NB4 (cell line): ENCODE results near the gene INAFM1.
A peak's percentile ranks its signal among the peaks of the same experiment; 100 is the strongest.

Source experiments
- CTCF ChIP-seq: IDR thresholded peaks from one replicate; pipeline ENCODE4 v1.5.1; 2012; ENCODE audit warnings: low read depth, low read length
- POLR2A ChIP-seq: IDR thresholded peaks from 2 replicates; pipeline ENCODE4 v1.6.1; 2011; ENCODE audit warnings: mild to moderate bottlenecking; ENCODE audit not compliant: insufficient read length; ENCODE audit errors: extremely low read depth
- TF ChIP-seq, protein P1 (sequence below): IDR thresholded peaks from 2 replicates; pipeline ENCODE4 v1.6.1; 2011; ENCODE audit warnings: low read depth, low read length

DNA sequence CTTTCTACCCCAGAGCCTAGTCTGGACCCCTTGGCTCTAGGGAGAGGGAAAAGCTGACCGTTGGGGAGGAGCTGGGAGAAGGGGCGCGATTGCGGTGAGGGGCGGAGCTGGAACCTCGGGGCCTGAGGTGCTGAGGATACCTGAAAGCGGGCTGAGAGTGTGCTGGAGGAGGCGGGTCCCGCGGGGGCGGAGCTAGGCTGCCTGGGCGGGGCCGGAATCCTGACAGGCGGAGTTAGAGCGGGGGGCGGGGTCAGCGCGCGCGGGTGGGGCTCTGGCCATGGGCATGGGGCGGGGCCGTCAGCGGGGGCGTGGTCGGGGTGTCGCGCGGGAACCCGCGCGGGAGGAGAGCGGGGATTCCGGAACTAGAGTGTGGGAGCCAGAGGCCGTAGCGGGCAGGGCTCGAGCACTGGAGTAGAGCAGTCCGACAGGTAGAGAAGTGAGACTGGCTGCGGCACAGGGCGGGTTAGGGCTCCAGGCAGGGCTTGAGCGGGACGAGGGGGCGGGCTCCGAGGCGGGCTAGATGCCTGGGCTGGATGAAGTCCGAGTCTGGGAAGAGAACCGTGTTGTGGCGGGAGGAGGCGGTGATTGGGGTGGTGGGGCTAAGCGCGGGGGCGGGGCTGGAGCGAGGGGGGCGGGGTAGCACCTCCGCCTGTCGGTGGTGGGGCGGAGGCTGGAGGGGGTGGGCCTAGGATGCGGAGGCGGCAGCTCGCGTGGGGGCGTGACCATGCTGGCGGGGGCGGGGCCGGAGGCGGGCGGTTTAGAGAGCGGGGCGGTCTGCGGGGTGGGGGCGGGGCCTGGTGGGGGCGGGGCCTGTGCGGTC, at the start of gene INAFM1:
- TF ChIP-seq CTCF (no peak), POLR2A (peak; percentile 96)
- TF ChIP-seq, protein P1, sequence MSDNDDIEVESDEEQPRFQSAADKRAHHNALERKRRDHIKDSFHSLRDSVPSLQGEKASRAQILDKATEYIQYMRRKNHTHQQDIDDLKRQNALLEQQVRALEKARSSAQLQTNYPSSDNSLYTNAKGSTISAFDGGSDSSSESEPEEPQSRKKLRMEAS = peak; percentile 54
